Upper lobe of left lung (tissue), 4 donors: Measurements from ENCODE around the gene KIF4A.

Experiments
- EP300 ChIP-seq, 4 donors: sonication (generic); formaldehyde crosslinking; IDR thresholded peaks; one replicate each; pipeline ENCODE4 v1.5.1; 2017; ENCODE audit warnings: antibody characterized with exemption in 4 of 4, control low read depth in 2 of 4
- POLR2A ChIP-seq, 4 donors: fragments of 450-650 bp; IDR thresholded peaks; one replicate each; pipeline ENCODE4 v1.5.1; 2016 to 2017; ENCODE audit warnings: antibody characterized with exemption in 4 of 4, mild to moderate bottlenecking in 2 of 4
- TF ChIP-seq, protein P1 (sequence below), 6 experiments: fragments of 450-650 bp in 4 of 6; fragments of 200-600 bp in 2 of 6; sonication (generic) in 2 of 6; IDR thresholded peaks; one replicate each; pipeline ENCODE4 v1.5.1; 2016 to 2019; ENCODE audit warnings: antibody characterized with exemption in 6 of 6

DNA sequence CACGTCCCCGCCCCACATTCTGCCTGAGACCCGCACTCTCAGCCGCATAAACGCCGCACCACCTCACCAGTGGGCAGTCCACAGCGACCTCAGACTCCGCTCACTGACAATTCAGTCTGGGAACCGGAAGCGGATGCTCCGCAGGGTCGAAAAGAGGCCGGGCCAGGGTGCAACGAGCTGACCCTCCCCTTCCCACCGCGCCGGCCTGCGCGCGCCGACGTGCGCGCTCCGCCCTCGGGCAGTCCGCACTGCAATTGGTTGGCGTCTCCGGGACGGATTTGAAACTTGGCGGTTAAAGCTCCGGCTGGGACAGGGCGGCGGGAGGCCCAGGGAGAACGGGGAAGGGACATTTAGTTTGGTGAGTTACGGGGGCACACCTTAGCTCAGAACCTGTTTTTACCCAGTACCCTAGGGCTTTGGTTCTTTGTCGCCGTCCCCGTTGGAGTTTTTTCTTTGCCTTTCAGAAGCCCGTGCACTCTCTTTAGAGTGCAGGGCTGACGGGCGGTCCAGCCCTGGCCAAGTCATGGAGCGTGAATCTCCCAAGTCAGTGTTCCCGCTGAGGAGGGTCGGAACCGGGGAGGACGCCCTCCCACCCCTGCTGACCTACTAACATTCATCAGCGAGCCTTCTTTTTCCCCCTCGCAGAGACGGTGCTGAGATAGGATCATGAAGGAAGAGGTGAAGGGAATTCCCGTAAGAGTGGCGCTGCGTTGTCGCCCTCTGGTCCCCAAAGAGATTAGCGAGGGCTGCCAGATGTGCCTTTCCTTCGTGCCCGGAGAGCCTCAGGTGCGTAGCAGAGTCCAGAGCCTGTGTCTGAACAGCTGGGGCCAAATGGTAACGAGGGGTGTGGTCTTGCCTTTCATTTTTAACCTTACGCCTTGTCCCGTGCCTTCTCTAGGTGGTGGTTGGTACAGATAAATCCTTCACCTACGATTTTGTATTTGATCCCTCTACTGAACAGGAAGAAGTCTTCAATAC, at the start of gene KIF4A, which contains the start of gene PDZD11:
- TF ChIP-seq POLR2A (IDR thresholded peaks at IDR 0.05) (peak in 1 of 4 donors; percentile 40), EP300 (IDR thresholded peaks at IDR 0.05) (no peak)
- TF ChIP-seq, protein P1, sequence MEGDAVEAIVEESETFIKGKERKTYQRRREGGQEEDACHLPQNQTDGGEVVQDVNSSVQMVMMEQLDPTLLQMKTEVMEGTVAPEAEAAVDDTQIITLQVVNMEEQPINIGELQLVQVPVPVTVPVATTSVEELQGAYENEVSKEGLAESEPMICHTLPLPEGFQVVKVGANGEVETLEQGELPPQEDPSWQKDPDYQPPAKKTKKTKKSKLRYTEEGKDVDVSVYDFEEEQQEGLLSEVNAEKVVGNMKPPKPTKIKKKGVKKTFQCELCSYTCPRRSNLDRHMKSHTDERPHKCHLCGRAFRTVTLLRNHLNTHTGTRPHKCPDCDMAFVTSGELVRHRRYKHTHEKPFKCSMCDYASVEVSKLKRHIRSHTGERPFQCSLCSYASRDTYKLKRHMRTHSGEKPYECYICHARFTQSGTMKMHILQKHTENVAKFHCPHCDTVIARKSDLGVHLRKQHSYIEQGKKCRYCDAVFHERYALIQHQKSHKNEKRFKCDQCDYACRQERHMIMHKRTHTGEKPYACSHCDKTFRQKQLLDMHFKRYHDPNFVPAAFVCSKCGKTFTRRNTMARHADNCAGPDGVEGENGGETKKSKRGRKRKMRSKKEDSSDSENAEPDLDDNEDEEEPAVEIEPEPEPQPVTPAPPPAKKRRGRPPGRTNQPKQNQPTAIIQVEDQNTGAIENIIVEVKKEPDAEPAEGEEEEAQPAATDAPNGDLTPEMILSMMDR (IDR thresholded peaks at IDR 0.05): no peak
